Karpas-422 (cell line): ENCODE data around the gene TMEM30B. TPM values are rescaled to one million over a fixed set of nuclear protein-coding genes. Genes with fewer than 3 reads are reported as not detected.

Experiments used
- DNase-seq: peaks from one replicate; pipeline ENCODE4 v3.0.0-alpha.2; 2015
- H2AFZ ChIP-seq: fragments of 200-600 bp; sonication (generic); 2 replicates; pipeline ENCODE4 v1.6.1; 2014; ENCODE audit warnings: antibody characterized with exemption, low read length, mixed read lengths
- H3K27ac ChIP-seq: fragments of 200-600 bp; sonication (generic); 2 replicates; pipeline ENCODE4 v1.5.1; 2014; ENCODE audit warnings: mild to moderate bottlenecking, low read length, moderate library complexity
- H3K27me3 ChIP-seq: fragments of 200-600 bp; sonication (generic); 2 replicates; pipeline ENCODE4 v1.6.1; 2014; ENCODE audit warnings: low read length, mixed read lengths
- H3K36me3 ChIP-seq: fragments of 200-600 bp; sonication (generic); 2 replicates; pipeline ENCODE4 v1.6.1; 2014; ENCODE audit warnings: low read length, mixed read lengths; ENCODE audit not compliant: insufficient read depth
- H3K4me1 ChIP-seq: fragments of 200-600 bp; sonication (generic); 2 replicates; pipeline ENCODE4 v1.6.1; 2014; ENCODE audit warnings: mild to moderate bottlenecking, low read length, mixed read lengths
- H3K4me2 ChIP-seq: fragments of 200-600 bp; sonication (generic); 2 replicates; pipeline ENCODE4 v1.6.1; 2014; ENCODE audit warnings: low read length, low read depth, mild to moderate bottlenecking; ENCODE audit not compliant: poor library complexity, severe bottlenecking
- H3K4me3 ChIP-seq: fragments of 200-600 bp; sonication (generic); 2 replicates; pipeline ENCODE4 v1.5.1; 2014; ENCODE audit warnings: mild to moderate bottlenecking, antibody characterized with exemption, low read length, mixed read lengths
- H3K79me2 ChIP-seq: fragments of 200-600 bp; sonication (generic); 2 replicates; pipeline ENCODE4 v1.6.1; 2014; ENCODE audit warnings: mild to moderate bottlenecking, low read length, mixed read lengths
- H3K9ac ChIP-seq: fragments of 200-600 bp; sonication (generic); 2 replicates; pipeline ENCODE4 v1.6.0; 2014; ENCODE audit warnings: low read length
- H3K9me2 ChIP-seq: fragments of 200-600 bp; sonication (generic), shearing (Covaris generic); replicated peaks from 2 replicates; pipeline ENCODE4 v1.6.0; 2014; ENCODE audit warnings: mild to moderate bottlenecking, low read length, moderate library complexity; ENCODE audit not compliant: insufficient read depth
- H3K9me3 ChIP-seq: fragments of 300-700, 200-600 bp; sonication (generic); 2 replicates; pipeline ENCODE4 v1.6.1; 2014; ENCODE audit warnings: low read length, mixed read lengths
- H4K20me1 ChIP-seq: fragments of 200-600 bp; sonication (generic); 2 replicates; pipeline ENCODE4 v1.6.1; 2014; ENCODE audit warnings: mild to moderate bottlenecking, antibody characterized with exemption, low read length, low read depth; ENCODE audit not compliant: insufficient read depth
- total RNA-seq: library from RNA; depleted of rRNA; stranded (reverse); fragments of >200 nt; shearing (Covaris generic); gene quantifications from 2 replicates; pipeline ENCODE4 v1.2.3, GENCODE V29; 2014; ENCODE audit warnings: low replicate concordance; rRNA removed

The TMEM30B gene
- total RNA-seq, 1 experiment from 2014 or later, result not detected

DNA sequence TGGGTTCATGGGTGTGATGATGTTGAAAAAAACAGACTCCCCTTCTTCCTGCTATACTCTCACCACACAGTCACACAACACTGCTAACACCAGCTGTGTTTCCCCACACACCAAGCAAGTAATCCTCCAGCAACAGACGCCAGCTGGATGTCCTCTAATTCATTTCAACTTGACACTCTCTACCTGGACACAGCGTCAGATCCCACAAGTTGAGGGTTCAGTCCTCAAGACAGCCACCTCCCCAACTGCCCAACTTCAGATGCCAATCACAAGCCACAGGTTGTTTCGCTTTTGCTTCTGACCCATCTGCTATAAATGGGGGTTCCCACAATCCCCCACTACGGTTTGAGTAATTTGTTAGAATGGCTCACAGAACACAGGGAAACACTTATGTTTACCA, 49.3 kb downstream of the TMEM30B start:
- no peaks in the 10 kb centered on the region for H3K9me2 ChIP-seq
- H3K9ac ChIP-seq, result no peak overlapping the region
- no peaks in the 10 kb centered on the region for H3K79me2 ChIP-seq

DNA sequence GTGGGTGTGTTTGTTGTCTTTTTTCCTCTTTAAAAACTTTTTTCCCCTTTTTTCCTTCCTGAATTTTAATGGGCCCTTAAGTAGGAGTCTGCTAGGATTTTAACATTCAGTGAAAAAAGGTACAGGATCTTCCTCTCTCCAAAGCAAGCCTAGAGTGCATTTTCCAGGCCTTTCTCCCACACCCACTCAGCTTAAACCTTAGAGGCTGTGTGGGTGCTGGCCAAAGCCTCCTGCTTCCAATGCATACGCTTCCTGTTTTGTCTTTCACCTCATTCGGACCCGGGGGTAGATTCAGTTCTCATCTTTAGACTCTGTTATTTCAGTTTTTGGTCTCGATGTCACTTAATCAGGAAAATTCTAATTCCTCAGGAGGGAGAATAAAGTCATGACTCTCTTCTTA, 51.2 kb downstream of the TMEM30B start:
- Histone ChIP-seq H4K20me1 (no peaks in the 10 kb centered on the region), H3K79me2 (no peaks in the 10 kb centered on the region), H2AFZ (no peak overlapping the region), H3K9me2 (no peaks in the 10 kb centered on the region), H3K27me3 (no peaks in the 10 kb centered on the region), H3K36me3 (no peaks in the 10 kb centered on the region), H3K4me2 (no peak overlapping the region), H3K9me3 (no peaks in the 10 kb centered on the region), H3K27ac (no peak overlapping the region), H3K4me3 (no peak overlapping the region), H3K9ac (no peak overlapping the region), H3K4me1 (peaks cover 18% of the 10 kb centered on the region)
- DNase-seq, result no peak

More for the DNA sequence above, 49.3 kb downstream of the TMEM30B start:
- Histone ChIP-seq H3K27ac (no peak overlapping the region), H3K36me3 (no peaks in the 10 kb centered on the region), H3K27me3 (no peaks in the 10 kb centered on the region), H4K20me1 (no peaks in the 10 kb centered on the region), H3K9me3 (no peaks in the 10 kb centered on the region), H3K4me3 (no peak overlapping the region), H3K4me1 (peaks cover 26% of the 10 kb centered on the region), H2AFZ (no peak overlapping the region), H3K4me2 (no peak overlapping the region)
- DNase-seq, result no peak

DNA sequence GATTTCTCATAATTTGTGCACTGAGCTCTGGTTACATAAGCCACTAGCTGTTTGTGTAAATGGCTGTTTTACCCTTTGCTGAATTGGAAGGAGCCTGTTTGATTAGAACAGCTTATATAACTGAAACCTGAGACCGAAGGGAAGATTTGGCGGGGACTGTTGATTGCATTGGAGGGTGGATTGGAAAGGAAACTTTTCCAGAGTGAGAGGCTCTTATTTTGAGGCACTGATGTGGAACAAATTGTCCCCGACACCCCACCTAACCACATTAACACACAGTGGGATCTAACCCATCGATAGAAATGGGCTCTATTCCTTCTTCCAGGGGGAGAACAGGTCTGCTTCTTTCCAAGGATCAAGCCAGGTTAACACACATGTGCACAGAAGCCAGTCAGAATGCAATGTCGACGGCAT, 51.7 kb downstream of the TMEM30B start:
- Histone ChIP-seq H3K9me3 (no peaks in the 10 kb centered on the region), H3K4me1 (peaks cover 13% of the 10 kb centered on the region), H2AFZ (no peak overlapping the region), H4K20me1 (no peaks in the 10 kb centered on the region), H3K4me2 (no peak overlapping the region), H3K79me2 (no peaks in the 10 kb centered on the region), H3K27ac (no peak overlapping the region), H3K4me3 (no peak overlapping the region), H3K9me2 (no peaks in the 10 kb centered on the region), H3K36me3 (no peaks in the 10 kb centered on the region), H3K27me3 (no peaks in the 10 kb centered on the region), H3K9ac (no peak overlapping the region)
- no peak for DNase-seq

DNA sequence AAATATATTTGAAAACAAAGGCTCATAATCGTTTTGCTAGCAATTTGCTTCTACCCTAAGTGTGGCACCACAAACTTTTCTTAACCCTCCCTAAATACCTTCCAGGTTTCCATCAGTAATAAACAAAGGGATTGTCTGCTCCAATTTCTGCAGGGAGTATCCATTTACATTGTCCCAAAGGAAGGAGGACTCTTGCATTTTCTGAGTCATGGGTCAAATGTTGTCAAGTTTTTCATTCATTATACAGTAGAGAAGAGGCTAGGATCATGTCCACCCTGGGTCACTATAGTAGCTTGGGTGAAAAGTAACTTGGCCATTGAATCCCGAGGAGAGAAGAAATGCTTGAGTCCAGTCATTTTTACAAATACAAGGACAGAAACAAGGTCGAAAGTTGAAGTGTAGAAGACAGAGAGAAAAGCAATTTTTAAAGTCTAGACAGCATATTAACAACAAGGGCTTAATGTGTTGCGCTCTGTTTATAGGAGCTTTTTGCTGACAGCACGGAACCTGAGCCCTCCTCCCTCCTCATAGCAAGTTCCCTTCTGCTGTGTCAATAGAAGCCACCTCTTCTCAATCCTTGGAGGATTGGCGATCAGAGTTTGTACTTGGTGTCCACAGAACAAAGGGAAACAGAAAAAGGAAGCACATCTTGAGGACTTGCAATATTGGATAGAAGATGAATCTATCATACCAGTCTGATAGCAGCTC, 53.1 kb downstream of the TMEM30B start:
- H3K79me2 ChIP-seq, result no peaks in the 10 kb centered on the region

More for the DNA sequence above, 53.1 kb downstream of the TMEM30B start:
- no peak overlapping the region for H3K27ac ChIP-seq
- H3K4me2 ChIP-seq, result no peak overlapping the region
- H3K27me3 ChIP-seq, result no peaks in the 10 kb centered on the region
- no peaks in the 10 kb centered on the region for H4K20me1 ChIP-seq
- H2AFZ ChIP-seq, result 0 out of 2 replicates have a peak overlapping the region, but pooled peaks have one; percentile 19
- H3K4me3 ChIP-seq, result no peak overlapping the region
- no peak for DNase-seq
- H3K9me3 ChIP-seq, result no peaks in the 10 kb centered on the region
- no peak overlapping the region for H3K9ac ChIP-seq
- peaks cover 9% of the 10 kb centered on the region for H3K4me1 ChIP-seq
- no peaks in the 10 kb centered on the region for H3K36me3 ChIP-seq
- no peaks in the 10 kb centered on the region for H3K9me2 ChIP-seq

Other genes with a start within 250 kb of the TMEM30B start
- 3.4 and 7.0 TPM in 2 replicates for gene PRKCH, start 40.2 kb upstream of the TMEM30B start, total RNA-seq